ENCODE measurements around the gene ARID3C.

The ARID3C gene

GRCh38 chr9:34611811-34612787, 16.8 kb downstream of the ARID3C start, which contains the start of gene RPP25L:
Gene RPP25L (minus strand): TSS chr9:34612097. CDS start chr9:34611296, 801 bp downstream.
- DNase-seq (ENCODE audit: extremely low read depth, insufficient read length), result peak; percentile 91
- peak within 1 kb of the TSS; percentile 80 for H3K4me3 ChIP-seq (replicated peaks; ENCODE audit: low read depth, low read length)
- no peak for TF ChIP-seq CTCF (IDR thresholded peaks at IDR 0.05; ENCODE audit: insufficient read depth, low read length, poor library complexity, severe bottlenecking)
- no peaks in the 10 kb centered on the region for H3K27me3 ChIP-seq (replicated peaks; ENCODE audit: control insufficient read depth, insufficient read depth, low read length)
- peaks cover 14% of the 10 kb centered on the region for H3K36me3 ChIP-seq (ENCODE audit: control insufficient read depth, insufficient read depth, low read length)

GRCh38 chr9:34611251-34611810, 17.5 kb downstream of the ARID3C start:
- H3K36me3 ChIP-seq (ENCODE audit: control insufficient read depth, insufficient read depth, low read length), result peaks cover 9% of the 10 kb centered on the region
- peak; percentile 9 for TF ChIP-seq CTCF (IDR thresholded peaks at IDR 0.05; ENCODE audit: insufficient read depth, low read length, poor library complexity, severe bottlenecking)
- H3K4me3 ChIP-seq (replicated peaks; ENCODE audit: low read depth, low read length), result peak overlapping the region; percentile 80
- peak; percentile 15 for DNase-seq (ENCODE audit: extremely low read depth, insufficient read length)
- no peaks in the 10 kb centered on the region for H3K27me3 ChIP-seq (replicated peaks; ENCODE audit: control insufficient read depth, insufficient read depth, low read length)

GRCh38 chr9:34610434-34611206, 18.2 kb downstream of the ARID3C start:
- Histone ChIP-seq H3K36me3 (ENCODE audit: control insufficient read depth, insufficient read depth, low read length) (peaks cover 9% of the 10 kb centered on the region), H3K4me3 (replicated peaks; ENCODE audit: low read depth, low read length) (peak overlapping the region; percentile 80), H3K27me3 (replicated peaks; ENCODE audit: control insufficient read depth, insufficient read depth, low read length) (no peaks in the 10 kb centered on the region)
- TF ChIP-seq CTCF (IDR thresholded peaks at IDR 0.05; ENCODE audit: insufficient read depth, low read length, poor library complexity, severe bottlenecking), result no peak
- no peak for DNase-seq (ENCODE audit: extremely low read depth, insufficient read length)

- no peak for DNase-seq (ENCODE audit: extremely low read depth, insufficient read length)
- no peak for TF ChIP-seq CTCF (IDR thresholded peaks at IDR 0.05; ENCODE audit: insufficient read depth, low read length, poor library complexity, severe bottlenecking)
- H3K36me3 ChIP-seq (ENCODE audit: control insufficient read depth, insufficient read depth, low read length), result peaks cover 2% of the 10 kb centered on the region; the same call in 1 of the 2 replicates
- H3K27me3 ChIP-seq (replicated peaks; ENCODE audit: control insufficient read depth, insufficient read depth, low read length), result no peaks in the 10 kb centered on the region; the same call in 1 of the 2 replicates
- no peak overlapping the region for H3K4me3 ChIP-seq (replicated peaks; ENCODE audit: low read depth, low read length)
Measured at GRCh38 chr9:34607331-34607730, 21.5 kb downstream of the ARID3C start.

- TF ChIP-seq CTCF (IDR thresholded peaks at IDR 0.05; ENCODE audit: insufficient read depth, low read length, poor library complexity, severe bottlenecking), result no peak
- H3K27me3 ChIP-seq (replicated peaks; ENCODE audit: control insufficient read depth, insufficient read depth, low read length), result no peaks in the 10 kb centered on the region; the same call in none of the 2 replicates
- H3K36me3 ChIP-seq (ENCODE audit: control insufficient read depth, insufficient read depth, low read length), result peaks cover 2% of the 10 kb centered on the region; the same call in 1 of the 2 replicates
- no peak overlapping the region for H3K4me3 ChIP-seq (replicated peaks; ENCODE audit: low read depth, low read length)
- no peak for DNase-seq (ENCODE audit: extremely low read depth, insufficient read length)
Measured at GRCh38 chr9:34606905-34607304, 22.0 kb downstream of the ARID3C start.
